ENCODE results near the gene LPP.

DNA sequence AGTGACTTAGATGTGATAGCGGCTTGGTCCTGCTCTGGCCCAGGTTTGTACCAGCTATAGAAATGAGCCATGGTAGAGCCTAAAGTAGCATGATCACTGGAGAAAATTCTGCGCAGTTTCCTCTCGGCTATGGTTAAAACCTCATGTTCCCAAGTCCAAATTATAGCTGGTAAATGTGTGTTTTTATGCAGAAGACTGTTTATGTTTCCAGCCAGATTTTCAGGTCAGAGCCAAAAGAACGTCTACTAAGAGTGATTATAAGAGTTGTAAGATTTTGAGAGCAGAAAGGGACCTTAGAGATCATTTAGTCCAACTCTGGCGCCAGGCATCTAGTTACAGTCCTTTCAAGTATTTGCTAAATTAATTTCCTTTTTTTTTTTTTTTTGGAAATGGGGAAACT lies 333.7 kb downstream of the LPP start:
- TF ChIP-seq, protein P1, sequence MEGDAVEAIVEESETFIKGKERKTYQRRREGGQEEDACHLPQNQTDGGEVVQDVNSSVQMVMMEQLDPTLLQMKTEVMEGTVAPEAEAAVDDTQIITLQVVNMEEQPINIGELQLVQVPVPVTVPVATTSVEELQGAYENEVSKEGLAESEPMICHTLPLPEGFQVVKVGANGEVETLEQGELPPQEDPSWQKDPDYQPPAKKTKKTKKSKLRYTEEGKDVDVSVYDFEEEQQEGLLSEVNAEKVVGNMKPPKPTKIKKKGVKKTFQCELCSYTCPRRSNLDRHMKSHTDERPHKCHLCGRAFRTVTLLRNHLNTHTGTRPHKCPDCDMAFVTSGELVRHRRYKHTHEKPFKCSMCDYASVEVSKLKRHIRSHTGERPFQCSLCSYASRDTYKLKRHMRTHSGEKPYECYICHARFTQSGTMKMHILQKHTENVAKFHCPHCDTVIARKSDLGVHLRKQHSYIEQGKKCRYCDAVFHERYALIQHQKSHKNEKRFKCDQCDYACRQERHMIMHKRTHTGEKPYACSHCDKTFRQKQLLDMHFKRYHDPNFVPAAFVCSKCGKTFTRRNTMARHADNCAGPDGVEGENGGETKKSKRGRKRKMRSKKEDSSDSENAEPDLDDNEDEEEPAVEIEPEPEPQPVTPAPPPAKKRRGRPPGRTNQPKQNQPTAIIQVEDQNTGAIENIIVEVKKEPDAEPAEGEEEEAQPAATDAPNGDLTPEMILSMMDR (IDR thresholded peaks at IDR 0.05), result no peak
- no peak for TF ChIP-seq ZFX (IDR thresholded peaks at IDR 0.05; ENCODE audit: borderline replicate concordance)

Measured in 22Rv1 (cell line).